Esophagus muscularis mucosa (tissue), 3 donors: Measurements from ENCODE around the gene TXNRD3.

Experiments used
- POLR2AphosphoS5 ChIP-seq, 2 donors: sonication (generic); formaldehyde crosslinking; IDR thresholded peaks; one replicate each; pipeline ENCODE4 v1.6.1; 2017; ENCODE audit warnings: antibody characterized with exemption in 2 of 2
- TF ChIP-seq, protein P1 (sequence below), 3 experiments: fragments of 200-600 bp in 2 of 3; fragments of 450-650 bp in 1 of 3; sonication (generic) in 2 of 3; IDR thresholded peaks; one replicate each; pipeline ENCODE4 v1.5.1; 2017 to 2019; ENCODE audit warnings: antibody characterized with exemption in 3 of 3, mild to moderate bottlenecking in 2 of 3, moderate library complexity in 1 of 3

DNA sequence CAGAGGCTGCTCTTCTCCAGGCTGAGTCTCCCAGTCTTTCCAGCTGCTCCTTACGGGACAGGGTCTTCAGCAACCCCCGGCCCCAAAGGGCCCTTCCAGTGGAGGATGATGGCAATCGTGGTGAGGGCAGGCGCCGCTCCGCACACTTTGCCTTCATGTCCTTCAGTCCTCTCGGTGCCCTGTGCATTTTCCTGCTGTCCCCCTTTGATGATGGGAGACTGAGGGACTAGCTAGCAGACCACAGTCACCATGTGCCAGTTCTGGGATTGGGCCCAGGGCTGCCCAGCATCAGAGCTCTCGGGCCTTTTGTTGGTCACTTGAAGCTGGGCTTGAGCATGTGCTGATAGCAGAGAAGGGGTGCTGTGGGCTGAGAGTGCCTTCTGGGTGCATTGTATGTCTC is 8.8 kb upstream of the TXNRD3 start:
- TF ChIP-seq, protein P1, sequence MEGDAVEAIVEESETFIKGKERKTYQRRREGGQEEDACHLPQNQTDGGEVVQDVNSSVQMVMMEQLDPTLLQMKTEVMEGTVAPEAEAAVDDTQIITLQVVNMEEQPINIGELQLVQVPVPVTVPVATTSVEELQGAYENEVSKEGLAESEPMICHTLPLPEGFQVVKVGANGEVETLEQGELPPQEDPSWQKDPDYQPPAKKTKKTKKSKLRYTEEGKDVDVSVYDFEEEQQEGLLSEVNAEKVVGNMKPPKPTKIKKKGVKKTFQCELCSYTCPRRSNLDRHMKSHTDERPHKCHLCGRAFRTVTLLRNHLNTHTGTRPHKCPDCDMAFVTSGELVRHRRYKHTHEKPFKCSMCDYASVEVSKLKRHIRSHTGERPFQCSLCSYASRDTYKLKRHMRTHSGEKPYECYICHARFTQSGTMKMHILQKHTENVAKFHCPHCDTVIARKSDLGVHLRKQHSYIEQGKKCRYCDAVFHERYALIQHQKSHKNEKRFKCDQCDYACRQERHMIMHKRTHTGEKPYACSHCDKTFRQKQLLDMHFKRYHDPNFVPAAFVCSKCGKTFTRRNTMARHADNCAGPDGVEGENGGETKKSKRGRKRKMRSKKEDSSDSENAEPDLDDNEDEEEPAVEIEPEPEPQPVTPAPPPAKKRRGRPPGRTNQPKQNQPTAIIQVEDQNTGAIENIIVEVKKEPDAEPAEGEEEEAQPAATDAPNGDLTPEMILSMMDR (IDR thresholded peaks at IDR 0.05) = no peak
- no peak for TF ChIP-seq POLR2AphosphoS5 (IDR thresholded peaks at IDR 0.05)
